Psoas muscle (tissue), 8 donors: ENCODE measurements around the gene GJA5. TPM values are rescaled to one million over a fixed set of nuclear protein-coding genes. Genes with fewer than 3 reads are reported as not detected.

Source experiments
- ATAC-seq, 4 donors: fragments of 200-7000 bp; cut with Tn5 transposase; one replicate each; pipeline ENCODE4 v1.9.1; 2020; ENCODE audit warnings: moderate library complexity in 3 of 4, mild to moderate bottlenecking in 2 of 4
- DNase-seq, 2 donors: peaks; one replicate each; pipeline ENCODE4 v3.0.0-alpha.2; 2020
- H3K27ac ChIP-seq: fragments of 200-600 bp; one replicate; pipeline ENCODE4 v1.8.0; 2022
- H3K27me3 ChIP-seq, 3 donors: fragments of 200-600 bp in 1 of 3; one replicate each; pipeline versions ENCODE4 v1.6.1 to v1.8.0; 2013 to 2022; ENCODE audit warnings: low read length in 2 of 3, mild to moderate bottlenecking in 2 of 3, moderate library complexity in 1 of 3; ENCODE audit not compliant: insufficient read depth in 3 of 3
- H3K36me3 ChIP-seq, 2 donors: fragments of 200-600 bp in 1 of 2; one replicate each; pipeline versions ENCODE4 v1.6.1 to v1.8.0; 2013 to 2022; ENCODE audit warnings: low read depth in 1 of 2, mild to moderate bottlenecking in 1 of 2, moderate library complexity in 1 of 2; ENCODE audit not compliant: insufficient read depth in 1 of 2
- H3K4me1 ChIP-seq: fragments of 200-600 bp; one replicate; pipeline ENCODE4 v1.8.0; 2022
- H3K4me3 ChIP-seq: fragments of 200-600 bp; one replicate; pipeline ENCODE4 v1.8.0; 2022; ENCODE audit warnings: mild to moderate bottlenecking
- H3K9me3 ChIP-seq: fragments of 200-600 bp; one replicate; pipeline ENCODE4 v1.8.0; 2022
- CTCF ChIP-seq: fragments of 200-600 bp; IDR thresholded peaks from one replicate; pipeline ENCODE4 v1.8.0; 2022; ENCODE audit warnings: antibody characterized with exemption
- whole genome bisulfite sequencing, 3 donors: extraction: QIAGEN DNeasy Blood & Tissue Kit; methylation state at CpG; one replicate each; pipeline versions ENCODE4 v1.1.6 to v1.1.7; 2013; 5-methylcytosine and 5-hydroxymethylcytosine counted together
- intact Hi-C, 2 donors: fragments of 100-400 bp; cut with DNase I; formaldehyde crosslinking; loops; one replicate each; pipeline versions ENCODE4 v1.11.0 to v1.14.2; 2022
- polyA plus RNA-seq, 3 donors: library from polyadenylated mRNA; stranded (reverse); fragments of 200-250 nt; gene quantifications; one replicate each; pipeline ENCODE4 v1.2.3, GENCODE V29; 2013
- total RNA-seq, 4 donors: library from RNA; stranded (reverse); fragmentation: NEBNext Ultra II Directional in 2 of 4; extraction: Animal tissue kit (Norgen Biotek cat#: 25700) in 2 of 4; gene quantifications; one replicate each; pipeline versions ENCODE4 v1.2.1 to v1.2.4, GENCODE V29; 2021 to 2023
- donor health status: healthy with polysubstance abuse.
- donor health status: DM: no; HTN: no; CAD: no; lungs with moderate emphysema.
- donor health status: Bipolar disorder and iron deficiency.
- donor health status: healthy.
- donor health status: DM: yes; HTN: yes; CAD: no.
- donor health status: DM: no; HTN: no; CAD: no.
- donor health status: DM: no; HTN: no; CAD: no.
- donor health status: DM: yes; HTN: yes; CAD: no.

The GJA5 gene
- total and polyA plus RNA-seq, 7 donors = 1.9 to 7.0 (median 3.3) TPM

- Histone ChIP-seq H3K27ac (no peak overlapping the region), H3K4me1 (no peaks in the 10 kb centered on the region), H3K9me3 (no peaks in the 10 kb centered on the region), H3K36me3 (no peaks in the 10 kb centered on the region), H3K4me3 (no peak overlapping the region), H3K27me3 (peaks cover 0 to 3% (median 0%) of the 10 kb centered on the region in 3 donors)
- ATAC-seq (no peak), DNase-seq (no peak)
- intact Hi-C loops = no loop called here
- no peak for TF ChIP-seq CTCF
- 13 to 19% (median 15%) methylated on average over 5 of the region's 5 CpGs for WGBS, 3 donors
Observed at GRCh38 chr1:147777694-147778093, 17.3 kb upstream of the GJA5 start.

GRCh38 chr1:147773215-147773715, 12.9 kb upstream of the GJA5 start:
- ATAC-seq (no peak), DNase-seq (no peak)
- H3K27me3 ChIP-seq = no peaks in the 10 kb centered on the region
- no peaks in the 10 kb centered on the region for H3K4me1 ChIP-seq
- no peaks in the 10 kb centered on the region for H3K36me3 ChIP-seq
- intact Hi-C loops = no loop called here
- no peaks in the 10 kb centered on the region for H3K9me3 ChIP-seq
- WGBS, 3 donors = 33 to 46% (median 36%) methylated on average over 9 of the region's 9 CpGs
- H3K27ac ChIP-seq = no peak overlapping the region
- TF ChIP-seq CTCF = no peak
- peak overlapping the region; percentile 49 for H3K4me3 ChIP-seq

- intact Hi-C loops = no loop called here
- H3K36me3 ChIP-seq = no peaks in the 10 kb centered on the region
Observed at GRCh38 chr1:147772570-147772969, 12.2 kb upstream of the GJA5 start.

GRCh38 chr1:147771226-147772125, 11.1 kb upstream of the GJA5 start:
- peak; percentile 32 to 77 for DNase-seq
- H3K27me3 ChIP-seq = no peaks in the 10 kb centered on the region
- H3K27ac ChIP-seq = no peak overlapping the region
- H3K36me3 ChIP-seq = no peaks in the 10 kb centered on the region
- ATAC-seq = peak; percentile 71 to 97 (median 90)
- no peak for TF ChIP-seq CTCF
- 34 to 50% (median 37%) methylated on average over 9 to 10 of the region's 10 CpGs for WGBS, 3 donors
- intact Hi-C loops = no loop called here
- no peaks in the 10 kb centered on the region for H3K9me3 ChIP-seq
- H3K4me1 ChIP-seq = no peaks in the 10 kb centered on the region
- H3K4me3 ChIP-seq = peak overlapping the region; percentile 49

More at GRCh38 chr1:147772570-147772969, 12.2 kb upstream of the GJA5 start:
- Histone ChIP-seq H3K9me3 (no peaks in the 10 kb centered on the region), H3K4me1 (no peaks in the 10 kb centered on the region), H3K4me3 (peak overlapping the region; percentile 49), H3K27ac (no peak overlapping the region), H3K27me3 (no peaks in the 10 kb centered on the region)
- no peak for ATAC-seq
- no peak for TF ChIP-seq CTCF
- DNase-seq = no peak
- 23 to 42% (median 37%) methylated on average over 4 of the region's 4 CpGs for WGBS, 3 donors
